Muscle layer of duodenum (tissue), 2 donors: ENCODE data around the gene XRCC4.

Experiments used
- H3K27ac ChIP-seq: one replicate; pipeline ENCODE4 v1.7.0; 2013; ENCODE audit warnings: mild to moderate bottlenecking, low read length
- H3K27me3 ChIP-seq: one replicate; pipeline ENCODE4 v1.7.0; 2013; ENCODE audit warnings: low read depth, mild to moderate bottlenecking, control low read depth, low read length
- H3K36me3 ChIP-seq, 2 donors: one replicate each; pipeline ENCODE4 v1.7.0; 2013; ENCODE audit warnings: low read length in 2 of 2, control low read depth in 1 of 2, mild to moderate bottlenecking in 1 of 2; ENCODE audit not compliant: insufficient read depth in 2 of 2, control insufficient read depth in 1 of 2
- H3K4me1 ChIP-seq, 2 donors: one replicate each; pipeline ENCODE4 v1.7.0; 2013; ENCODE audit warnings: low read length in 2 of 2, mild to moderate bottlenecking in 2 of 2, control low read depth in 1 of 2, moderate library complexity in 1 of 2; ENCODE audit not compliant: insufficient read depth in 2 of 2, control insufficient read depth in 1 of 2
- H3K4me3 ChIP-seq, 2 donors: one replicate each; pipeline ENCODE4 v1.7.0; 2013; ENCODE audit warnings: low read length in 2 of 2, low read depth in 1 of 2, mild to moderate bottlenecking in 1 of 2
- H3K9me3 ChIP-seq, 2 donors: one replicate each; pipeline ENCODE4 v1.7.0; 2013; ENCODE audit warnings: low read length in 2 of 2, control low read depth in 1 of 2, mild to moderate bottlenecking in 1 of 2; ENCODE audit not compliant: control insufficient read depth in 1 of 2
- donor health status: healthy.

Gene XRCC4

GRCh38 chr5:83097689-83098231 lies 20.4 kb downstream of the XRCC4 start:
- no peak overlapping the region for H3K4me3 ChIP-seq
- H3K36me3 ChIP-seq = no peaks in the 10 kb centered on the region
- no peaks in the 10 kb centered on the region for H3K4me1 ChIP-seq
- H3K27me3 ChIP-seq = no peaks in the 10 kb centered on the region
- peaks cover 9% of the 10 kb centered on the region in 2 donors for H3K9me3 ChIP-seq
- no peak overlapping the region for H3K27ac ChIP-seq

GRCh38 chr5:83099001-83099400 lies 21.7 kb downstream of the XRCC4 start:
- Histone ChIP-seq H3K27ac (no peak overlapping the region), H3K27me3 (no peaks in the 10 kb centered on the region), H3K36me3 (no peaks in the 10 kb centered on the region), H3K9me3 (no peaks in the 10 kb centered on the region), H3K4me3 (no peak overlapping the region), H3K4me1 (no peaks in the 10 kb centered on the region)

GRCh38 chr5:83099445-83099844 lies 22.1 kb downstream of the XRCC4 start:
- no peak overlapping the region for H3K27ac ChIP-seq
- no peak overlapping the region for H3K4me3 ChIP-seq
- no peaks in the 10 kb centered on the region for H3K9me3 ChIP-seq
- no peaks in the 10 kb centered on the region for H3K4me1 ChIP-seq
- no peaks in the 10 kb centered on the region for H3K36me3 ChIP-seq
- no peaks in the 10 kb centered on the region for H3K27me3 ChIP-seq

- H3K4me3 ChIP-seq = no peak overlapping the region
- no peak overlapping the region for H3K27ac ChIP-seq
- H3K4me1 ChIP-seq = no peaks in the 10 kb centered on the region
- H3K27me3 ChIP-seq = no peaks in the 10 kb centered on the region
- no peaks in the 10 kb centered on the region for H3K9me3 ChIP-seq
- H3K36me3 ChIP-seq = no peaks in the 10 kb centered on the region
Measured at GRCh38 chr5:83101514-83101913, 24.2 kb downstream of the XRCC4 start.

GRCh38 chr5:83102364-83102980 lies 25.1 kb downstream of the XRCC4 start:
- H3K36me3 ChIP-seq = no peaks in the 10 kb centered on the region
- H3K27ac ChIP-seq = no peak overlapping the region
- no peaks in the 10 kb centered on the region for H3K9me3 ChIP-seq
- no peaks in the 10 kb centered on the region for H3K27me3 ChIP-seq
- no peaks in the 10 kb centered on the region for H3K4me1 ChIP-seq
- no peak overlapping the region for H3K4me3 ChIP-seq

GRCh38 chr5:83104021-83104420 lies 26.7 kb downstream of the XRCC4 start:
- Histone ChIP-seq H3K27me3 (no peaks in the 10 kb centered on the region), H3K4me1 (no peaks in the 10 kb centered on the region), H3K36me3 (no peaks in the 10 kb centered on the region), H3K9me3 (no peaks in the 10 kb centered on the region), H3K27ac (no peak overlapping the region), H3K4me3 (no peak overlapping the region)

- H3K27me3 ChIP-seq = no peaks in the 10 kb centered on the region
- no peaks in the 10 kb centered on the region for H3K9me3 ChIP-seq
- H3K36me3 ChIP-seq = no peaks in the 10 kb centered on the region
- H3K4me1 ChIP-seq = no peaks in the 10 kb centered on the region
- no peak overlapping the region for H3K4me3 ChIP-seq
- H3K27ac ChIP-seq = no peak overlapping the region
Measured at GRCh38 chr5:83107692-83108420, 30.5 kb downstream of the XRCC4 start.

- H3K4me1 ChIP-seq = no peaks in the 10 kb centered on the region
Measured at GRCh38 chr5:83109380-83109779, 32.0 kb downstream of the XRCC4 start.

GRCh38 chr5:83115816-83116215 lies 38.5 kb downstream of the XRCC4 start:
- Histone ChIP-seq H3K27ac (no peak overlapping the region), H3K27me3 (no peaks in the 10 kb centered on the region)

More at GRCh38 chr5:83109380-83109779, 32.0 kb downstream of the XRCC4 start:
- H3K36me3 ChIP-seq = no peaks in the 10 kb centered on the region
- H3K9me3 ChIP-seq = no peaks in the 10 kb centered on the region
- no peaks in the 10 kb centered on the region for H3K27me3 ChIP-seq
- no peak overlapping the region for H3K27ac ChIP-seq
- no peak overlapping the region for H3K4me3 ChIP-seq

GRCh38 chr5:83118471-83118870 lies 41.1 kb downstream of the XRCC4 start:
- Histone ChIP-seq H3K27ac (no peak overlapping the region), H3K9me3 (peaks cover 4 to 5% of the 10 kb centered on the region in 2 donors), H3K36me3 (peaks cover 0 to 6% of the 10 kb centered on the region in 2 donors), H3K27me3 (no peaks in the 10 kb centered on the region), H3K4me1 (no peaks in the 10 kb centered on the region), H3K4me3 (no peak overlapping the region)

More at GRCh38 chr5:83115816-83116215, 38.5 kb downstream of the XRCC4 start:
- peaks cover 4 to 5% of the 10 kb centered on the region in 2 donors for H3K9me3 ChIP-seq
- peaks cover 0 to 6% of the 10 kb centered on the region in 2 donors for H3K36me3 ChIP-seq
- no peaks in the 10 kb centered on the region for H3K4me1 ChIP-seq
- no peak overlapping the region for H3K4me3 ChIP-seq

GRCh38 chr5:83118976-83119375 lies 41.6 kb downstream of the XRCC4 start:
- Histone ChIP-seq H3K27me3 (no peaks in the 10 kb centered on the region), H3K36me3 (peaks cover 0 to 6% of the 10 kb centered on the region in 2 donors), H3K9me3 (peaks cover 4 to 5% of the 10 kb centered on the region in 2 donors), H3K4me1 (no peaks in the 10 kb centered on the region), H3K27ac (no peak overlapping the region), H3K4me3 (no peak overlapping the region)
